Suppressor macrophage treated with lipopolysaccharide for 1 hour (primary cell): ENCODE results near the gene MAST4.
"Not testable (repeated sequence)": the region's sequence is repeated elsewhere in the genome, so short reads cannot be mapped to it uniquely, and the experiment has no call there.

Experiments used
- DNase-seq, 3 donors: peaks; one replicate each; pipeline ENCODE4 v3.0.0-alpha.2; 2020 to 2022

Gene MAST4

DNA sequence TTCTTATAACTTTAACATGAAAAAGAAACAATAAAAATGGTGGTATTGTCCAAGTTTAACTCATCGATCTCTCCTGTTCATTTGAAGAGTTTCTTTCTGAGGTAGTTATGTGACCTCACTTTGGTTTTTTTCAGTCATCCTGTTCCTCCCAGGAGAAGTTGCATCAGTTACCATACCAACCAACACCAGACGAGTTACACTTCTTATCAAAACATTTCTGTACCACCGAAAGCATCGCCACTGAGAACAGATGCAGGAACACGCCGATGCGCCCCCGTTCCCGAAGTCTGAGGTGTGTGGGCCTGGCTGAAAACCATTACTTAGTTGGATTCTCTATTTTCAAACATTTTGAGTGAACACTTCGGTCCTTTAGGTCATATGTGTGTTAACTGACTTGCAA, 504.1 kb downstream of the MAST4 start:
- DNase-seq: no peak

- no peak for DNase-seq
Observed at GRCh38 chr5:67102708-67103107, 506.5 kb downstream of the MAST4 start.

DNA sequence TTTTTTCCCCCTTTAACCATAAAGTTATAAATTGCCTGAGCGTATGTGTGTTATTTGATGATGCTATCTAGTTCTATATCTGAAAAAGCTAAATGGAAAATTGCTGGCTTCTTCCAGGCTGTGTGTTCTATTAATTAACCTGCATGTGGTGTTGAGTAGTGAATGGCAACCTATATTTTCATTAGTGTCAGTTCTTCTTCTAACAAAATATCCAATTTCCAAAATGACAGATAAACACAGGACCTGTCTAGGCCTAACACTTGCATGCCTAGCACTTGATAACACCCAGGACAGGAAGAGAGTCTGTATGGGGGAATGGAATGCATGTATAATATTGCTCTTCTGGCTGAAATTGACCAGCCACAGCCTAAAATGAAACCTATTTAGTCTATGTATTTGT, 508.7 kb downstream of the MAST4 start:
- no peak for DNase-seq

- no peak for DNase-seq
Observed at GRCh38 chr5:67105270-67105669, 509.1 kb downstream of the MAST4 start.

DNA sequence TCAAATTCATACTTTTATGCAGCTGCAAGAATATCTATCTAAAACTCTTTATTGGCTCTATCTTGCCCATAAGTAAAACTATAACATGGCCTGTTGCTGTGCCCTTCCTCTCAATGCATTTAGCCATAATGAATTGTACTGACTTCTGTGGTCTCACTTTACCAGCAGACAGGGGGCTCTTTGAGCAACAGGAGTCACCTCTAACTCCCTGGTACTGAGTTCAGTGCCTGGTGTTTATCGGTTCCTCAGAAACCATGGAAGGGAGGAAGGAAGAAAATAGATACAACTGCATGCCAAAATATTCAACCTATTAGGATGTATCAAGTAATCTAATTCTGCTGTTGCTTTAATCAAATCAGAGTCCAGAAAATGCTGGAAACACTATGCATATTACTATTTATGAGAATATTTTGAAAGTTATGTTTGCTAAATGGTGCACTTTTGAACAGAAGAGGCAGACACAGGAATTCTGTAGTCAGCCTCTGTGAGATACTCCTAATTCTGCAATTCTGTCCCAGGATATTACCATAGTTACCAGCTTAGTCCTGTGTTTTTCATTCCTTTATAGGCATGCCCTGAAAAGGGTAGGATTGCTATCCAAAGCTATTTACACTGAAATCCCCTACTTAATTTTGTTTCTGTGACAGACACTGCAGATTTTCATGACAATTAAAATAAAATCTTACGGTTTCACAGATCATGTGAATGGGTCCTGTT, 510.6 kb downstream of the MAST4 start:
- DNase-seq: no peak

DNA sequence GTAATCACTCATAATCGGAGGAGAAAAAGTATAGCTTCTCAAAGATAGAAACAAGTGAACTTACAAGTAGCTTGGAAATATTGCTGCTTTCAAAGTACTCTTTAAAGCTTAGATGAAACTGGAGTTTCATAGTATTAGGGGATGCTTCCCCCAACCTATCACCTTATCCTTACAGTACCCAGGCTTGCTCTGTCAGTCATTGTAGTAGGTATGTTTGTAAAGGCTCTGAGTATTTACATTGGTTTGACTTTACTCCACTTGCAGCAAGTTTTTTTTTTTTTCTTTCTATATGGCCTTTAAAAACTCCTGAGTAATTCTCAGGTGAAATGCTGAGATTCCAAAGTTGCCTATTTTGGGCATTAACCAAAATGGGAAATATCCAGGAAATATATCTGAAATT, 515.6 kb downstream of the MAST4 start:
- DNase-seq: no peak

- DNase-seq: no peak
Observed at GRCh38 chr5:67115246-67115645, 519.1 kb downstream of the MAST4 start.

DNA sequence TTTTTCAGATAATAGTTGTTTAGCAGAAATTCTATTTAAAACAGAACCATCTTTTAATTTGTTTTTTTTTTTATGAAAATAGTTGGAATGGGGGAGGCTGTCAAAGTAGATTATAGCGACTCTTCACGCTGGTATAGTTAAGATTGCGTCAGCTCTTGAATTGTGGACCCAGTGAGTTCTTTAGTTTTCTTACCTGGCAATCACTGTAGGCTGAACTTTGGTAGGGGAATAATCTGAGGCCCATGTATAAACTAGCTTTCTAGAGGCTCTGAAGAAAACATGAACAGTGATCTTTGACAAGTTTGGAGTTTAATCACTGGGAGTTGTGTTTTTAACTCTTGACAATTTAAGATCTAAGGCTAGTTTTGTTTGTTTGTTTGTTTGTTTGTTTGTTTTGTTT, 519.6 kb downstream of the MAST4 start:
- DNase-seq: no peak

- no peak for DNase-seq
Observed at GRCh38 chr5:67118050-67118620, 521.9 kb downstream of the MAST4 start.

- DNase-seq: no peak
Observed at GRCh38 chr5:67119010-67119409, 522.8 kb downstream of the MAST4 start.

DNA sequence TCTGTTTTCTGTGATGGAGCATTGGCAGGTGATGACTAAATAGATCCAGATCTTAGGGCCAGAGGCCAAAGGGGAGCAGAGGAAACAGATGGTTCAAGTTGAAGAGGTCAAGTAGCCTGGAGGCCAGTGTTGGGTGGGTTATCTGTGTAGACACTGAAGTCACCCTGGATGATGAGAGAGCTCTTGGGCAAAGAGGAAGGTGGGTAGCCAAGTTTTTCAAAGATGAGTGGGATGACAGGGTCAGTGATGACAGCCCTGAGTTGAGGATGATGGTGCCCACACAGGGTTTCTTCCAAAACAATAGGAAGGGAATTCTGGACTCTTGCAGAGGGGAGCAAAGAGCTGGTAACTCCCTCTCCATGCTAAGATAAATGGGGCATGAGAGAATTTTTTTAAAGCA, 523.8 kb downstream of the MAST4 start:
- DNase-seq: peak; percentile 34 to 53 (median 34)

GRCh38 chr5:67123819-67124218, 527.6 kb downstream of the MAST4 start:
- peak; percentile 20 to 52 (median 21) for DNase-seq

GRCh38 chr5:67124556-67124955, 528.4 kb downstream of the MAST4 start:
- no peak for DNase-seq

- not testable (repeated sequence) for DNase-seq
Observed at GRCh38 chr5:67127347-67127895, 531.2 kb downstream of the MAST4 start.

- no peak for DNase-seq
Observed at GRCh38 chr5:67129768-67130167, 533.6 kb downstream of the MAST4 start.

GRCh38 chr5:67133217-67133616, 537.0 kb downstream of the MAST4 start:
- no peak for DNase-seq

- DNase-seq: no peak
Observed at GRCh38 chr5:67133776-67134175, 537.6 kb downstream of the MAST4 start.

- DNase-seq: no peak
Observed at GRCh38 chr5:67135381-67135984, 539.3 kb downstream of the MAST4 start.

DNA sequence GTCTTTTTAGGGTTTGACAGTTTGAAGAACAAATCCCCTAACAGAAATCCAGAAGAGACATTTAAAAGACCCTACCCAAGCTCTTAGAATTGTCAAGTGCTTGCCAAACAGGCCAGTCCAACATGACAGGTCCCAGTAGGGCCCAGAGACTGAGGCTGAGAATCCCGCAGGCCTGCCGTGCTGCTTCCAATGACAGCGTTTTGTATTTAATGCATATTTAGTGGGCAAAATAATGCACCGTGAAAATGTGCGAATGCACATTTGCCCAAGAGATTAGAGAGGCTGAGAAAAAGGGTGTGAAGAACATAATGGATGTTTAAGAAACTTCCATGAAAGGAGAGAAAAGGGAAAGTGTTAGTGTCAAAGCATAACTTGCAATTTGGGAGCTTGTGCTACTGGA, 542.8 kb downstream of the MAST4 start:
- no peak for DNase-seq

- DNase-seq: no peak
Observed at GRCh38 chr5:67140413-67140812, 544.2 kb downstream of the MAST4 start.

DNA sequence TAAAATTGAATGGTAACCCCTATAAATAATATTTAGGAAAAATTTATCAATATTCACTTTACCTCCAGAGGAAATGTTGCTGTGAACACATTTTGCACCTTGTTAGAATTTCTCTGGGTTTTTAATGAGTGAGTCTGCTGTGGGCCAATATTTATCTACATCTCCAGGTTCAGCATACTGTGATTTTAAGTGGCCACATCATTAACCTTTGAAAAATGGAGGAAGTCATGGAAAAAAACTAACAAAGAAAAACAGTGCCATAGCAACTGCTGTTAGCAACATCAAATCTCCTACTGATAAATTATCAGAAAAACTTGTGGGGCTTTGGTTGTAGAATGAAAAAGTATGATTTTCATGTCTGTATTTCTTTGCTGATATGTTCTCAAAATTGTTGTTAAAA, 545.5 kb downstream of the MAST4 start:
- no peak for DNase-seq

DNA sequence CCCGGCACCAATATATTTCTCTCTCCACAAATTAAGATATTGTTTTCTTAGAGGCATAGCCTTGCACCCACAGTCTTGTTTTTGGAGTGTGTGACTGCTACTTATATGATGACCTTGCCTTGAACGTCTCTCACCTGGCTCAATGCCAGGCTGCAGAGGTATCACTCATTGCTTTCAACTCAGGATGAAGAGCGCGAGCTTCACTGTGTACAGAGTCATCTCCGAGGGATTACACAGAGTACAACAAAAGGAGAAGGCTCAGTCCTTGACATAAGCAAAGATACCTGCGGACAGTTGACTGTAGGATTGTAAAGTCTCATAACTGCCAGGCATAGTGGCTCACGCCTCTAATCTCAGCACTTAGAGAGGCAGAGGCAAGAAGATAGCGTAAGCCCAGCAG, 546.6 kb downstream of the MAST4 start:
- no peak for DNase-seq

- no peak for DNase-seq
Observed at GRCh38 chr5:67143549-67143948, 547.4 kb downstream of the MAST4 start.

GRCh38 chr5:67144183-67144639, 548.0 kb downstream of the MAST4 start:
- DNase-seq: no peak
